K562 (cell line): ENCODE results near the gene LATS1. TPM values are rescaled to one million over a fixed set of nuclear protein-coding genes. Genes with fewer than 3 reads are reported as not detected.
A peak's percentile ranks its signal among the peaks of the same experiment; 100 is the strongest.

Experiments
- FOXA3 ChIP-seq, 2 experiments: fragments of 450-650 bp in 1 of 2; sonication (generic) in 1 of 2; formaldehyde crosslinking; IDR thresholded peaks in 1 of 2; conservative IDR thresholded peaks in 1 of 2; 2 replicates each; pipeline versions ENCODE4 v1.4.0 to v1.8.0; 2020 to 2022; ENCODE audit warnings: mild to moderate bottlenecking in 2 of 2, missing genetic modification reagents in 1 of 2
- FOXJ2 ChIP-seq: fragments of 200-800 bp; sonication (Bioruptor generic); IDR thresholded peaks from 2 replicates; pipeline ENCODE4 v1.6.1; 2016; ENCODE audit warnings: missing genetic modification characterization, missing compliant biosample characterization
- KLF10 ChIP-seq: fragments of 250-450 bp; sonication (Bioruptor Pico); IDR thresholded peaks from 2 replicates; pipeline ENCODE4 v1.6.1; 2021; ENCODE audit warnings: matching md5 sums
- KLF6 ChIP-seq: fragments of 250-450 bp; sonication (Bioruptor Pico); IDR thresholded peaks from 2 replicates; pipeline ENCODE4 v1.4.0; 2020; ENCODE audit warnings: mild to moderate bottlenecking, moderate library complexity, borderline replicate concordance
- POLR3A ChIP-seq: IDR thresholded peaks from 2 replicates; pipeline ENCODE4 v1.6.1; 2011; ENCODE audit warnings: borderline replicate concordance, mild to moderate bottlenecking, moderate library complexity; ENCODE audit not compliant: insufficient read length, insufficient read depth; ENCODE audit errors: extremely low read depth
- PTBP1 ChIP-seq: fragments of 200-400 bp; formaldehyde crosslinking; IDR thresholded peaks from 2 replicates; pipeline ENCODE4 v1.6.1; 2017; ENCODE audit warnings: low read depth, low read length
- STAT6 ChIP-seq: sonication (generic); formaldehyde crosslinking; IDR thresholded peaks from 2 replicates; pipeline ENCODE4 v1.8.1; 2023; ENCODE audit warnings: mild to moderate bottlenecking, missing genetic modification reagents
- ZNF318 ChIP-seq, 2 experiments: fragments of 450-650 bp; IDR thresholded peaks; 2 replicates each; pipeline ENCODE4 v1.6.1; 2016; ENCODE audit warnings: mild to moderate bottlenecking in 2 of 2, borderline replicate concordance in 1 of 2, low read depth in 1 of 2, moderate library complexity in 1 of 2
- ZNF592 ChIP-seq: fragments of 450-650 bp; IDR thresholded peaks from 2 replicates; pipeline ENCODE4 v1.6.1; 2017; ENCODE audit warnings: antibody characterized with exemption, mild to moderate bottlenecking
- polyA plus RNA-seq, 8 experiments: library from polyadenylated mRNA; depleted of rRNA in 4 of 8; stranded (reverse) in 5 of 8; unstranded in 3 of 8; fragments of >200 nt; fragmentation: Nextera tagmentation in 2 of 8; fragmentation: Illumina TruSeq in 1 of 8; extraction: Ambion mirVana in 2 of 8; extraction: Trizol in 1 of 8; gene quantifications; 2 replicates each; pipeline versions ENCODE4 v1.2.1 to v1.2.3, GENCODE V29; 2011 to 2014; ENCODE audit warnings: inconsistent platforms in 1 of 8, missing spikeins in 1 of 8
- total RNA-seq, 7 experiments: library from RNA; depleted of rRNA in 6 of 7; stranded (reverse); fragments of >200 nt in 6 of 7; fragmentation: Illumina TruSeq in 2 of 7; extraction: Trizol in 2 of 7; gene quantifications; 2 replicates each; pipeline versions ENCODE4 v1.2.1 to v1.2.3, GENCODE V29; 2011 to 2021; ENCODE audit warnings: low replicate concordance in 1 of 7

LATS1 gene
- total and polyA plus RNA-seq, 9 of the 15 experiments (the other 6 are each of a cell fraction or from before 2014, with no cell fraction given) = 5.0 to 36.3 (median 18.4) TPM

GRCh38 chr6:149755300-149756260 lies 37.7 kb upstream of the LATS1 start (continued):
- TF ChIP-seq FOXA3 (CRISPR knock-in tag; conservative IDR thresholded peaks at IDR 0.05 in 1 of 2, IDR thresholded peaks at IDR 0.05 in 1 of 2) (peak in 1 of 2 experiments; percentile 46; a peak in 1 of 4 replicates), KLF6 (CRISPR knock-in tag) (no peak), FOXJ2 (peak; percentile 73), PTBP1 (no peak), KLF10 (CRISPR knock-in tag) (no peak), STAT6 (CRISPR knock-in tag) (no peak), ZNF592 (no peak), ZNF318 (IDR thresholded peaks at IDR 0.05; ENCODE audit: borderline replicate concordance in 1 of 2, low read depth in 1 of 2) (no peak), POLR3A (no peak)
